Caco-2 (cell line): ENCODE data around the gene CERS6. TPM values are rescaled to one million over a fixed set of nuclear protein-coding genes. Genes with fewer than 3 reads are reported as not detected.

Source experiments
- BruUV-seq: library from RNA; stranded (reverse); fragments of 400-500 nt; replicated peaks from 2 replicates; lab custom pipeline; 2021; lab: Mats Ljungman, UMichigan
- CTCF ChIA-PET: fragments of 300-600 bp; sonication (Branson Sonifier 250); formaldehyde crosslinking; loops from one replicate; lab custom pipeline; 2022; ENCODE audit warnings: antibody characterized with exemption; lab: Charles Lee
- POLR2A ChIA-PET: fragments of 300-600 bp; sonication (Branson Sonifier 250); formaldehyde crosslinking; loops from one replicate; lab custom pipeline; 2022; ENCODE audit warnings: antibody characterized with exemption; lab: Charles Lee
- DNase-seq, 2 experiments: peaks; one replicate each; pipeline versions ENCODE4 v3.0.0 to v3.0.0-alpha.2; 2020 to 2022
- H3K27me3 ChIP-seq: replicated peaks from 2 replicates; pipeline ENCODE4 v1.6.0; 2011; ENCODE audit warnings: low read length; ENCODE audit not compliant: control insufficient read depth, insufficient read depth
- H3K36me3 ChIP-seq: 2 replicates; pipeline ENCODE4 v1.5.1; 2011; ENCODE audit warnings: low read length; ENCODE audit not compliant: control insufficient read depth, insufficient read depth
- H3K4me1 ChIP-seq: fragments of 250-450 bp; sonication (Bioruptor Pico); 2 replicates; pipeline ENCODE4 v1.5.1; 2020; ENCODE audit warnings: mild to moderate bottlenecking
- H3K4me3 ChIP-seq: 2 replicates; pipeline ENCODE4 v1.5.1; 2011; ENCODE audit warnings: low read depth, mild to moderate bottlenecking, control low read depth, low read length
- H3K9me3 ChIP-seq: fragments of 250-450 bp; sonication (Bioruptor Pico); 2 replicates; pipeline ENCODE4 v1.5.1; 2020; ENCODE audit warnings: mild to moderate bottlenecking, moderate library complexity
- H3K27ac Mint-ChIP-seq: one replicate; pipeline ENCODE4 v1.8.0; 2022; ENCODE audit warnings: mixed read lengths; ENCODE audit not compliant: unreplicated experiment
- H3K27me3 Mint-ChIP-seq: one replicate; pipeline ENCODE4 v1.8.0; 2022; ENCODE audit warnings: mixed read lengths; ENCODE audit not compliant: insufficient read depth, unreplicated experiment
- H3K36me3 Mint-ChIP-seq: one replicate; pipeline ENCODE4 v1.8.0; 2022; ENCODE audit warnings: mild to moderate bottlenecking, mixed read lengths; ENCODE audit not compliant: insufficient read depth, unreplicated experiment
- H3K4me1 Mint-ChIP-seq: one replicate; pipeline ENCODE4 v1.8.0; 2022; ENCODE audit warnings: low read depth, mixed read lengths; ENCODE audit not compliant: unreplicated experiment
- H3K4me3 Mint-ChIP-seq: one replicate; pipeline ENCODE4 v1.8.0; 2022; ENCODE audit warnings: mild to moderate bottlenecking, moderate library complexity, mixed read lengths; ENCODE audit not compliant: unreplicated experiment
- H3K9me3 Mint-ChIP-seq: one replicate; pipeline ENCODE4 v1.8.0; 2022; ENCODE audit warnings: mixed read lengths; ENCODE audit not compliant: unreplicated experiment
- intact Hi-C: fragments of 100-400 bp; cut with micrococcal nuclease; formaldehyde crosslinking; loops from one replicate; pipeline ENCODE4 v1.10.0; 2022; ENCODE audit not compliant: unreplicated experiment
- total RNA-seq: library from RNA; stranded (reverse); gene quantifications from 2 replicates; pipeline ENCODE4 v1.2.3, GENCODE V29; 2022
- TF ChIP-seq, protein P1 (sequence below), 2 experiments: fragments of 200-600 bp in 1 of 2; IDR thresholded peaks; 1 replicate in 1 of 2; 2 replicates in 1 of 2; pipeline versions ENCODE4 v1.5.1 to v1.8.0; 2011 to 2022; ENCODE audit warnings: antibody characterized with exemption in 1 of 2, control low read depth in 1 of 2, inconsistent platforms in 1 of 2, low read depth in 1 of 2, low read length in 1 of 2, mild to moderate bottlenecking in 1 of 2, moderate library complexity in 1 of 2; ENCODE audit not compliant: insufficient read depth in 1 of 2, severe bottlenecking in 1 of 2, unreplicated experiment in 1 of 2

Gene CERS6
- total RNA-seq, 1 experiment from 2014 or later: 32.7 TPM

DNA sequence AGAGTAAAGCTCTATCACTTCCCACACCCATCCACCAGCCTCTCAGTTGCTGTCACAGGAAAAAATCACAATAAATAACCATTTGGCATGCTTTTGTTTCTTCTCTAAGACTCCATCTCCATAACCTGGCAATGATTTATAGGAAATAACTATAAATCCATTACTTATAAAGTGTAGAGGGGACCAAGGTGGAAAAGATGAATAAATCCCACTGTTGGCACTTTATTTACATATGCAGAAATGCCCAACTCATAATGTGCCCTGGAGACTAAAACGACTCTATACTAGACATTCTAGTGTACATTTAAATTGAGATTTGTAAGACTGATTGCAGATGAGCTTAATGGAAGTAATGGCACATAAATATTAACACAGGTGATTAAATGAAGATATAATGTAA is 338.9 kb downstream of the CERS6 start:
- H3K4me3 Mint-ChIP-seq: no peak overlapping the region
- Histone ChIP-seq H3K4me1 (peaks cover 18% of the 10 kb centered on the region; the same call in 1 of the 2 replicates), H3K27me3 (no peaks in the 10 kb centered on the region), H3K9me3 (no peaks in the 10 kb centered on the region), H3K36me3 (no peaks in the 10 kb centered on the region), H3K4me3 (no peak overlapping the region)
- POLR2A ChIA-PET: no interaction called here
- H3K27me3 Mint-ChIP-seq: no peaks in the 10 kb centered on the region
- no TSS peak for BruUV-seq
- H3K36me3 Mint-ChIP-seq: no peaks in the 10 kb centered on the region
- CTCF ChIA-PET: no interaction called here
- no peaks in the 10 kb centered on the region for H3K9me3 Mint-ChIP-seq
- no peak overlapping the region for H3K27ac Mint-ChIP-seq
- peaks cover 13% of the 10 kb centered on the region for H3K4me1 Mint-ChIP-seq
- TF ChIP-seq, protein P1, sequence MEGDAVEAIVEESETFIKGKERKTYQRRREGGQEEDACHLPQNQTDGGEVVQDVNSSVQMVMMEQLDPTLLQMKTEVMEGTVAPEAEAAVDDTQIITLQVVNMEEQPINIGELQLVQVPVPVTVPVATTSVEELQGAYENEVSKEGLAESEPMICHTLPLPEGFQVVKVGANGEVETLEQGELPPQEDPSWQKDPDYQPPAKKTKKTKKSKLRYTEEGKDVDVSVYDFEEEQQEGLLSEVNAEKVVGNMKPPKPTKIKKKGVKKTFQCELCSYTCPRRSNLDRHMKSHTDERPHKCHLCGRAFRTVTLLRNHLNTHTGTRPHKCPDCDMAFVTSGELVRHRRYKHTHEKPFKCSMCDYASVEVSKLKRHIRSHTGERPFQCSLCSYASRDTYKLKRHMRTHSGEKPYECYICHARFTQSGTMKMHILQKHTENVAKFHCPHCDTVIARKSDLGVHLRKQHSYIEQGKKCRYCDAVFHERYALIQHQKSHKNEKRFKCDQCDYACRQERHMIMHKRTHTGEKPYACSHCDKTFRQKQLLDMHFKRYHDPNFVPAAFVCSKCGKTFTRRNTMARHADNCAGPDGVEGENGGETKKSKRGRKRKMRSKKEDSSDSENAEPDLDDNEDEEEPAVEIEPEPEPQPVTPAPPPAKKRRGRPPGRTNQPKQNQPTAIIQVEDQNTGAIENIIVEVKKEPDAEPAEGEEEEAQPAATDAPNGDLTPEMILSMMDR (IDR thresholded peaks at IDR 0.05; ENCODE audit: insufficient read depth in 1 of 2, low read depth in 1 of 2, low read length in 1 of 2, severe bottlenecking in 1 of 2, unreplicated experiment in 1 of 2): no peak
- DNase-seq: no peak
- intact Hi-C loops: no loop called here

DNA sequence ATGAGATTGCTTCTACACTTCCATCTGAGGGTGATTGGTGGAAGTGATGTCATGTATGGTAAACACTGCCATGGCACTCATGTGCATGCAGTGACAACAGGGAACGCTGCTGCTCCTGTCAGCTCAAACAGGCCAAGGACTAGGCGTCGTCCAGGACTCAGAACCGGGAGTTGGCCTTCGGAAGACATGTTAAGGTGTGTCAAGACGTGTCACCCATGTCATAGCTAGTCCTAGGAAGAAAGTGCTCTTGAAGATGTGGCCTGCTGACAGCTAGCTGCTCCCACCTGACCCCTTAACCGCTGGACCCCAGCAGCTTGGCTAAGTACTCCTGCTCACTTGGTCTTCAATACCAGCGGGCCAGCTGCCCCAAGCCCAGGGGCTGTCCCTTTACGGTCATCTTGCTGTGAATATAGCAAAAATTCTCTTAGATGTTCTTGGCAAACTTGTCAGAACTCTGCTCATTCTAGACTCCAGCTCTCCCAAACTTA is 340.1 kb downstream of the CERS6 start:
- TF ChIP-seq, protein P1 (IDR thresholded peaks at IDR 0.05; ENCODE audit: insufficient read depth in 1 of 2, low read depth in 1 of 2, low read length in 1 of 2, severe bottlenecking in 1 of 2, unreplicated experiment in 1 of 2): no peak
- POLR2A ChIA-PET: no interaction called here
- DNase-seq: no peak
- peaks cover 18% of the 10 kb centered on the region; the same call in 1 of the 2 replicates for H3K4me1 ChIP-seq
- no peaks in the 10 kb centered on the region for H3K9me3 ChIP-seq
- H3K4me1 Mint-ChIP-seq: peaks cover 13% of the 10 kb centered on the region
- no peaks in the 10 kb centered on the region for H3K36me3 ChIP-seq
- no peaks in the 10 kb centered on the region for H3K27me3 ChIP-seq
- CTCF ChIA-PET: no interaction called here
- H3K27ac Mint-ChIP-seq: no peak overlapping the region
- no peak overlapping the region for H3K4me3 ChIP-seq
- no peak overlapping the region for H3K4me3 Mint-ChIP-seq
- no peaks in the 10 kb centered on the region for H3K36me3 Mint-ChIP-seq
- no peaks in the 10 kb centered on the region for H3K9me3 Mint-ChIP-seq
- H3K27me3 Mint-ChIP-seq: no peaks in the 10 kb centered on the region
- intact Hi-C loops: no loop called here
- BruUV-seq: no TSS peak

DNA sequence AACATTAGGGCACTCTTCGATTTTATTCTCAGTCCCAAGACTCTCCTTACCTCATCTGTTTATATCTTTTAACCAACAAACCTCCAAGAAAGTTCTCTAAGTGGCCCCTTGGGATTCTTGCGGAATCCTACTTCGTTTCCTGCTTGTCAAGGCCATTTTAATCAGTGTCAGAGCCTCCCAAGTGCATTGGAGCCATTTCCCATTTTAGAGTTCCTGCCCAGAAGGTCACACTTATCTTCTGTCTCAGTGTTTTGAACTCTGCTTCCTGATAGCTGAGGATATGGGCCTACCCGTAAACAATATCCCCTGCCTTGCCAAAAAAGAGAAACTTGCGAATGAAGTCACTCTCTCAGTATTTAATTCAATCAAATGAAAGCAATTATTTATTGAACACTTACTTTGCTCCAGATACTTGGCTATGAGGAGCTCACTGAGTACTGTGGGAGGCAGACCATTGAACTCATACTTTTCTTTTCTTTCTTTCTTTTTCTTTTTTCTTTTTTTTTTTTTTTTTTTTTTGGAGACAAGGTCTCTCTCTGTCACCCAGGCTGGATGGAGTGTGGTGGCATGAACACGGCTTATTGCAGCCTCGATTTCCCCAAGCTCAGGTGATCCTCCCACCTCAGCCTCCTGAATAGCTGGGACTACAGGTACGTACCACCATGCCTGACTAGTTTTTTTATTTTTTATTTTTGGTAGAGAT is 340.7 kb downstream of the CERS6 start:
- H3K4me3 Mint-ChIP-seq: no peak overlapping the region
- H3K27ac Mint-ChIP-seq: no peak overlapping the region
- H3K9me3 Mint-ChIP-seq: no peaks in the 10 kb centered on the region
- peaks cover 16% of the 10 kb centered on the region for H3K4me1 Mint-ChIP-seq
- ChIA-PET POLR2A (no interaction called here), CTCF (no interaction called here)
- BruUV-seq: no TSS peak
- Histone ChIP-seq H3K36me3 (no peaks in the 10 kb centered on the region), H3K27me3 (no peaks in the 10 kb centered on the region), H3K4me3 (no peak overlapping the region), H3K9me3 (no peaks in the 10 kb centered on the region), H3K4me1 (peaks cover 23% of the 10 kb centered on the region)
- TF ChIP-seq, protein P1 (IDR thresholded peaks at IDR 0.05; ENCODE audit: insufficient read depth in 1 of 2, low read depth in 1 of 2, low read length in 1 of 2, severe bottlenecking in 1 of 2, unreplicated experiment in 1 of 2): no peak
- intact Hi-C loops: no loop called here
- H3K27me3 Mint-ChIP-seq: no peaks in the 10 kb centered on the region
- no peak for DNase-seq
- H3K36me3 Mint-ChIP-seq: no peaks in the 10 kb centered on the region
